H1 (cell line): ENCODE results near the gene PDK4. TPM values are rescaled to one million over a fixed set of nuclear protein-coding genes. Genes with fewer than 3 reads are reported as not detected.

Experiments used
- CTCF ChIA-PET: fragments of 300-600 bp; sonication (Branson Sonifier 250); formaldehyde crosslinking; loops from one replicate; lab custom pipeline; 2021; ENCODE audit not compliant: partially characterized antibody; lab: Charles Lee
- POLR2A ChIA-PET: fragments of 300-600 bp; sonication (Branson Sonifier 250); formaldehyde crosslinking; loops from one replicate; lab custom pipeline; 2021; ENCODE audit warnings: inconsistent platforms; ENCODE audit not compliant: partially characterized antibody; lab: Charles Lee
- DNase-seq, 2 experiments: peaks; one replicate each; pipeline versions ENCODE4 v3.0.0 to v3.0.0-alpha.2; 2010 to 2022; ENCODE audit warnings: low spot score in 2 of 2, low read depth in 1 of 2, mixed read lengths in 1 of 2
- FAIRE-seq: peaks from 2 replicates; lab custom pipeline; 2011; peaks lifted over from hg19 to GRCh38; lab: Jason Lieb, UNC
- H2AFZ ChIP-seq: 2 replicates; pipeline ENCODE4 v1.8.1; 2012; ENCODE audit warnings: low read length, inconsistent platforms
- H2AK5ac ChIP-seq: 2 replicates; pipeline ENCODE4 v1.6.1; 2013; ENCODE audit warnings: low read depth, low read length
- H2BK120ac ChIP-seq: replicated peaks from 2 replicates; pipeline ENCODE3; 2013; ENCODE audit warnings: low read depth, low read length, inconsistent platforms
- H2BK12ac ChIP-seq: 2 replicates; pipeline ENCODE4 v1.6.1; 2013; ENCODE audit warnings: low read depth, low read length
- H2BK15ac ChIP-seq: 2 replicates; pipeline ENCODE4 v1.6.1; 2013; ENCODE audit warnings: low read length
- H2BK20ac ChIP-seq: 2 replicates; pipeline ENCODE4 v1.6.1; 2013; ENCODE audit warnings: low read length
- H2BK5ac ChIP-seq: 2 replicates; pipeline ENCODE4 v1.6.1; 2013; ENCODE audit warnings: low read depth, low read length
- H3K14ac ChIP-seq: 2 replicates; pipeline ENCODE4 v1.6.1; 2013; ENCODE audit warnings: inconsistent platforms; ENCODE audit not compliant: insufficient read length
- H3K18ac ChIP-seq: 2 replicates; pipeline ENCODE4 v1.6.1; 2013; ENCODE audit warnings: low read length; ENCODE audit errors: extremely low read depth
- H3K23ac ChIP-seq: 2 replicates; pipeline ENCODE4 v1.6.1; 2013; ENCODE audit warnings: inconsistent platforms; ENCODE audit not compliant: insufficient read length
- H3K23me2 ChIP-seq: 2 replicates; pipeline ENCODE4 v1.6.1; 2013; ENCODE audit warnings: low read depth, low read length
- H3K27ac ChIP-seq: 2 replicates; pipeline ENCODE4 v1.6.1; 2011; ENCODE audit warnings: low read depth, low read length, inconsistent platforms
- H3K27me3 ChIP-seq, 4 experiments: replicated peaks in 1 of 4; 1 replicate in 1 of 4; 2 replicates in 3 of 4; pipeline versions ENCODE4 v1.6.1 to v1.8.1; 2011 to 2013; ENCODE audit warnings: low read length in 3 of 4, mild to moderate bottlenecking in 3 of 4, inconsistent platforms in 2 of 4, mixed read lengths in 2 of 4, moderate library complexity in 1 of 4; ENCODE audit not compliant: control insufficient read depth in 3 of 4, insufficient read depth in 3 of 4; ENCODE audit errors: extremely low read depth in 1 of 4
- H3K36me3 ChIP-seq, 4 experiments: 2 replicates each; pipeline versions ENCODE4 v1.6.1 to v1.8.1; 2011 to 2013; ENCODE audit warnings: mild to moderate bottlenecking in 4 of 4, low read length in 3 of 4, moderate library complexity in 2 of 4, control low read depth in 1 of 4, inconsistent platforms in 1 of 4; ENCODE audit not compliant: insufficient read depth in 4 of 4, control insufficient read depth in 2 of 4
- H3K4ac ChIP-seq: replicated peaks from 2 replicates; pipeline ENCODE3; 2013; ENCODE audit warnings: low read length, low read depth, mixed read lengths, inconsistent platforms; ENCODE audit not compliant: insufficient read length
- H3K4me1 ChIP-seq, 4 experiments: replicated peaks in 1 of 4; 1 replicate in 1 of 4; 2 replicates in 3 of 4; pipeline versions ENCODE4 v1.6.1 to v1.8.1; 2011 to 2013; ENCODE audit warnings: low read length in 3 of 4, inconsistent platforms in 2 of 4, mixed read lengths in 1 of 4; ENCODE audit not compliant: insufficient read depth in 4 of 4, control insufficient read depth in 3 of 4
- H3K4me2 ChIP-seq, 2 experiments: 2 replicates each; pipeline versions ENCODE4 v1.6.1 to v1.8.1; 2011 to 2013; ENCODE audit warnings: low read depth in 2 of 2, low read length in 2 of 2, control low read depth in 1 of 2, inconsistent platforms in 1 of 2, mild to moderate bottlenecking in 1 of 2; ENCODE audit not compliant: insufficient read depth in 1 of 2
- H3K4me3 ChIP-seq, 4 experiments: fragments of 200-600, 300-600 bp in 1 of 4; sonication (generic), shearing (Covaris generic), sonication (Bioruptor Twin) in 1 of 4; 2 replicates each; pipeline versions ENCODE4 v1.5.1 to v1.8.1; 2011 to 2016; ENCODE audit warnings: low read length in 4 of 4, low read depth in 3 of 4, control low read depth in 2 of 4, inconsistent platforms in 2 of 4, mild to moderate bottlenecking in 2 of 4, mixed read lengths in 1 of 4, moderate library complexity in 1 of 4; ENCODE audit not compliant: insufficient read depth in 2 of 4; ENCODE audit errors: extremely low read depth in 1 of 4
- H3K56ac ChIP-seq: replicated peaks from 2 replicates; pipeline ENCODE3; 2013; ENCODE audit warnings: low read depth, mild to moderate bottlenecking, mixed read lengths, low read length, inconsistent platforms; ENCODE audit not compliant: insufficient read length
- H3K79me1 ChIP-seq: 2 replicates; pipeline ENCODE4 v1.6.1; 2013; ENCODE audit warnings: low read depth, low read length, control low read depth
- H3K79me2 ChIP-seq, 2 experiments: 2 replicates each; pipeline versions ENCODE4 v1.6.1 to v1.8.1; 2012 to 2013; ENCODE audit warnings: low read length in 2 of 2, mild to moderate bottlenecking in 2 of 2, inconsistent platforms in 1 of 2; ENCODE audit not compliant: insufficient read depth in 2 of 2, control insufficient read depth in 1 of 2
- H3K9ac ChIP-seq, 4 experiments: replicated peaks in 1 of 4; 1 replicate in 1 of 4; 2 replicates in 3 of 4; pipeline versions ENCODE4 v1.6.1 to v1.8.1; 2011 to 2013; ENCODE audit warnings: low read depth in 3 of 4, low read length in 3 of 4, control low read depth in 2 of 4, mild to moderate bottlenecking in 2 of 4, moderate library complexity in 2 of 4, inconsistent platforms in 1 of 4; ENCODE audit errors: extremely low read depth in 1 of 4
- H3K9me3 ChIP-seq, 2 experiments: 2 replicates each; pipeline versions ENCODE4 v1.6.1 to v1.8.1; 2012 to 2013; ENCODE audit warnings: mild to moderate bottlenecking in 2 of 2, moderate library complexity in 2 of 2, control low read depth in 1 of 2, inconsistent platforms in 1 of 2, low read depth in 1 of 2, low read length in 1 of 2, mixed read lengths in 1 of 2; ENCODE audit not compliant: insufficient read depth in 2 of 2
- H4K20me1 ChIP-seq, 2 experiments: replicated peaks in 1 of 2; 2 replicates each; pipeline versions ENCODE3 to v1.8.1; 2011 to 2013; ENCODE audit warnings: inconsistent platforms in 2 of 2, low read length in 2 of 2, mild to moderate bottlenecking in 1 of 2; ENCODE audit not compliant: insufficient read depth in 2 of 2, control insufficient read depth in 1 of 2
- H4K5ac ChIP-seq: 2 replicates; pipeline ENCODE4 v1.6.1; 2013; ENCODE audit warnings: low read length, low read depth, mixed read lengths, inconsistent platforms; ENCODE audit not compliant: insufficient read length
- H4K8ac ChIP-seq: 2 replicates; pipeline ENCODE4 v1.8.0; 2013; ENCODE audit warnings: mild to moderate bottlenecking, moderate library complexity, low read length, inconsistent platforms; ENCODE audit not compliant: insufficient read depth; ENCODE audit errors: extremely low read depth
- H4K91ac ChIP-seq: replicated peaks from 2 replicates; pipeline ENCODE3; 2013; ENCODE audit warnings: low read length, mixed read lengths, inconsistent platforms; ENCODE audit not compliant: insufficient read length
- ASH2L ChIP-seq: fragments of 200-600, 300-600 bp; sonication (generic); IDR thresholded peaks from one replicate; pipeline ENCODE4 v1.7.1; 2017; ENCODE audit warnings: low read length
- ATF2 ChIP-seq: IDR thresholded peaks from 2 replicates; pipeline ENCODE4 v1.6.1; 2012; ENCODE audit warnings: low read length, inconsistent platforms
- ATF3 ChIP-seq: IDR thresholded peaks from 2 replicates; pipeline ENCODE4 v1.6.1; 2011; ENCODE audit warnings: low read depth, mild to moderate bottlenecking, low read length; ENCODE audit not compliant: insufficient read depth
- CREB1 ChIP-seq: IDR thresholded peaks from 2 replicates; pipeline ENCODE4 v1.6.1; 2012; ENCODE audit warnings: inconsistent platforms
- EZH2 ChIP-seq: fragments of 200-600 bp; sonication (generic); IDR thresholded peaks from 2 replicates; pipeline ENCODE4 v1.7.1; 2012; ENCODE audit warnings: low read depth, mild to moderate bottlenecking, moderate library complexity, low read length, inconsistent platforms; ENCODE audit not compliant: severe bottlenecking
- GABPA ChIP-seq: IDR thresholded peaks from 2 replicates; pipeline ENCODE4 v1.6.1; 2011; ENCODE audit warnings: mild to moderate bottlenecking, low read length, moderate library complexity, borderline replicate concordance; ENCODE audit not compliant: insufficient read depth
- JUND ChIP-seq: IDR thresholded peaks from 2 replicates; pipeline ENCODE4 v1.6.1; 2011; ENCODE audit warnings: mild to moderate bottlenecking, improper control_type of control experiment, low read length
- MAX ChIP-seq: IDR thresholded peaks from 2 replicates; pipeline ENCODE4 v1.6.1; 2012; ENCODE audit warnings: inconsistent platforms
- POLR2A ChIP-seq, 2 experiments: IDR thresholded peaks; 1 replicate in 1 of 2; 2 replicates in 1 of 2; pipeline ENCODE4 v1.6.1; 2011; ENCODE audit warnings: low read depth in 2 of 2, low read length in 2 of 2, mild to moderate bottlenecking in 2 of 2; ENCODE audit errors: control extremely low read depth in 1 of 2
- RFX5 ChIP-seq: IDR thresholded peaks from 2 replicates; pipeline ENCODE4 v1.6.1; 2011; ENCODE audit warnings: low read depth, low read length, improper control_type of control experiment, borderline replicate concordance
- SAP30 ChIP-seq: fragments of 300-600 bp; sonication (generic); IDR thresholded peaks from 2 replicates; pipeline ENCODE4 v1.7.1; 2012; ENCODE audit warnings: low read length, moderate library complexity, mild to moderate bottlenecking, inconsistent platforms; ENCODE audit not compliant: insufficient read depth, insufficient replicate concordance
- TAF7 ChIP-seq: optimal IDR thresholded peaks from 2 replicates; pipeline ENCODE3; 2011; ENCODE audit warnings: low read depth, mild to moderate bottlenecking, inconsistent platforms, low read length, moderate library complexity, borderline replicate concordance
- TEAD4 ChIP-seq: IDR thresholded peaks from 2 replicates; pipeline ENCODE4 v1.6.1; 2012; ENCODE audit warnings: low read depth, low read length, inconsistent platforms, mixed read lengths
- WGBS, 2 experiments: shearing (Covaris generic) in 1 of 2; methylation state at CpG; one replicate each; pipeline versions ENCODE4 v1.1.6 to v1.1.7; 2013 to 2015; ENCODE audit warnings: low lambda C conversion rate in 2 of 2, mixed read lengths in 2 of 2, inconsistent platforms in 1 of 2, low coverage in 1 of 2, missing lambda C conversion rate in 1 of 2; ENCODE audit not compliant: insufficient replicate concordance in 2 of 2, insufficient coverage in 1 of 2, insufficient read length in 1 of 2; ENCODE audit errors: extremely low coverage in 1 of 2, missing lambda C conversion rate in 1 of 2; 5-methylcytosine and 5-hydroxymethylcytosine counted together
- polyA plus RNA-seq, 7 experiments: library from polyadenylated mRNA; depleted of rRNA in 3 of 7; stranded (reverse) in 5 of 7; unstranded in 2 of 7; fragments of >200 nt in 5 of 7; fragments of 200-250 nt in 2 of 7; gene quantifications; 1 replicate in 5 of 7; 2 replicates in 1 of 7; 4 replicates in 1 of 7; pipeline versions ENCODE4 v1.2.1 to v1.2.3, GENCODE V29; 2011 to 2013; ENCODE audit warnings: missing spikeins in 2 of 7, mixed read lengths in 2 of 7
- total RNA-seq: library from RNA; stranded (reverse); fragmentation: NEBNext Ultra II Directional; extraction: Animal tissue kit (Norgen Biotek cat#: 25700); gene quantifications from 2 replicates; pipeline ENCODE4 v1.2.1, GENCODE V29; 2021

PDK4 gene
- total and polyA plus RNA-seq, 2 of the 8 experiments (the other 6 are each of a cell fraction or from before 2014, with no cell fraction given): 0.26 TPM; not detected in 1

- Histone ChIP-seq H2BK5ac (no peak overlapping the region), H2BK120ac (no peak overlapping the region), H3K9me3 (no peaks in the 10 kb centered on the region), H3K4me3 (no peak overlapping the region), H4K20me1 (no peaks in the 10 kb centered on the region), H4K91ac (no peak overlapping the region), H3K4me1 (no peaks in the 10 kb centered on the region), H3K27me3 (no peaks in the 10 kb centered on the region; a peak in 1 of 7 replicates), H2AK5ac (no peak overlapping the region), H2BK15ac (no peak overlapping the region), H3K56ac (no peak overlapping the region), H3K14ac (no peak overlapping the region), H2BK20ac (no peak overlapping the region), H3K27ac (no peak overlapping the region), H3K23ac (no peak overlapping the region), H3K4me2 (no peak overlapping the region), H3K18ac (no peak overlapping the region), H3K23me2 (no peaks in the 10 kb centered on the region), H2BK12ac (no peak overlapping the region), H2AFZ (no peak overlapping the region), H3K79me1 (no peaks in the 10 kb centered on the region), H3K36me3 (no peaks in the 10 kb centered on the region), H4K5ac (no peak overlapping the region), H3K79me2 (no peaks in the 10 kb centered on the region), H4K8ac (no peak overlapping the region), H3K9ac (no peak overlapping the region), H3K4ac (no peak overlapping the region)
- DNase-seq: no peak
- FAIRE-seq: no peak
- ChIA-PET CTCF (no interaction called here), POLR2A (no interaction called here)
- 89% methylated on average over 1 of the region's 1 CpG; no CpG with 5 or more reads in 1 of the 2 experiments for WGBS, 2 experiments
- TF ChIP-seq RFX5 (no peak), MAX (no peak), GABPA (no peak), ATF3 (no peak), TAF7 (no peak), POLR2A (IDR thresholded peaks at IDR 0.05; ENCODE audit: control extremely low read depth in 1 of 2, low read depth in 2 of 2, low read length in 2 of 2) (no peak), JUND (no peak), SAP30 (no peak), ASH2L (no peak), CREB1 (no peak), TEAD4 (no peak), EZH2 (no peak), ATF2 (no peak)
Measured at GRCh38 chr7:95589766-95590165, 6.5 kb downstream of the PDK4 start.
